GM12892 (cell line): ENCODE results near the gene RBM22.

Source experiments
- POLR2A ChIP-seq: IDR thresholded peaks from 2 replicates; pipeline ENCODE4 v1.6.1; 2011; ENCODE audit warnings: low read depth, low read length, control low read depth
- TAF1 ChIP-seq: IDR thresholded peaks from 2 replicates; pipeline ENCODE4 v1.6.1; 2011; ENCODE audit warnings: low read depth, mild to moderate bottlenecking, control low read depth, low read length, borderline replicate concordance

- TF ChIP-seq POLR2A: no peak
- TF ChIP-seq TAF1: no peak
Measured at GRCh38 chr5:150644058-150644457, 56.8 kb downstream of the RBM22 start.
